MCF 10A (cell line): ENCODE measurements around the gene TMEM131L. TPM values are rescaled to one million over a fixed set of nuclear protein-coding genes. Genes with fewer than 3 reads are reported as not detected.

ENCODE experiments used
- BruUV-seq: library from RNA; stranded (reverse); fragments of 400-500 nt; replicated peaks from 2 replicates; lab custom pipeline; 2021; lab: Mats Ljungman, UMichigan
- CTCF ChIA-PET: fragments of 300-600 bp; sonication (Branson Sonifier 250); formaldehyde crosslinking; extraction: SDS; loops from one replicate; lab custom pipeline; 2021; ENCODE audit warnings: antibody characterized with exemption, inconsistent platforms; lab: Yijun Ruan, JAX
- POLR2A ChIA-PET: fragments of 300-600, 350-650 bp; sonication (Branson Sonifier 250); formaldehyde crosslinking; extraction: SDS; loops from one replicate; lab custom pipeline; 2020; ENCODE audit warnings: antibody characterized with exemption, inconsistent platforms; lab: Yijun Ruan, JAX
- DNase-seq: peaks from one replicate; pipeline ENCODE4 v3.0.0-alpha.2; 2018; ENCODE audit not compliant: unreplicated experiment
- H3K27ac Mint-ChIP-seq: one replicate; pipeline ENCODE4 v1.8.0; 2022; ENCODE audit warnings: mild to moderate bottlenecking, low read depth, mixed read lengths; ENCODE audit not compliant: unreplicated experiment
- H3K27me3 Mint-ChIP-seq: one replicate; pipeline ENCODE4 v1.8.0; 2022; ENCODE audit warnings: mixed read lengths; ENCODE audit not compliant: insufficient read depth, unreplicated experiment
- H3K36me3 Mint-ChIP-seq: one replicate; pipeline ENCODE4 v1.8.0; 2022; ENCODE audit warnings: mild to moderate bottlenecking, moderate library complexity, mixed read lengths; ENCODE audit not compliant: insufficient read depth, unreplicated experiment
- H3K4me1 Mint-ChIP-seq: one replicate; pipeline ENCODE4 v1.8.0; 2022; ENCODE audit warnings: mixed read lengths; ENCODE audit not compliant: insufficient read depth, unreplicated experiment
- H3K4me3 Mint-ChIP-seq: one replicate; pipeline ENCODE4 v1.8.0; 2022; ENCODE audit warnings: mild to moderate bottlenecking, moderate library complexity, mixed read lengths; ENCODE audit not compliant: unreplicated experiment
- H3K9me3 Mint-ChIP-seq: one replicate; pipeline ENCODE4 v1.8.0; 2022; ENCODE audit warnings: mixed read lengths; ENCODE audit not compliant: unreplicated experiment
- intact Hi-C: fragments of 100-400 bp; cut with micrococcal nuclease; formaldehyde crosslinking; loops from 2 replicates; pipeline ENCODE4 v1.14.1; 2022
- total RNA-seq: library from RNA; stranded (reverse); gene quantifications from 2 replicates; pipeline ENCODE4 v1.2.3, GENCODE V29; 2022
- TF ChIP-seq, protein P1 (sequence below): fragments of 200-600 bp; IDR thresholded peaks from one replicate; pipeline ENCODE4 v1.8.0; 2022; ENCODE audit warnings: antibody characterized with exemption, mild to moderate bottlenecking; ENCODE audit not compliant: unreplicated experiment

Gene TMEM131L
- total RNA-seq, 1 experiment from 2014 or later, result 10.1 TPM

DNA sequence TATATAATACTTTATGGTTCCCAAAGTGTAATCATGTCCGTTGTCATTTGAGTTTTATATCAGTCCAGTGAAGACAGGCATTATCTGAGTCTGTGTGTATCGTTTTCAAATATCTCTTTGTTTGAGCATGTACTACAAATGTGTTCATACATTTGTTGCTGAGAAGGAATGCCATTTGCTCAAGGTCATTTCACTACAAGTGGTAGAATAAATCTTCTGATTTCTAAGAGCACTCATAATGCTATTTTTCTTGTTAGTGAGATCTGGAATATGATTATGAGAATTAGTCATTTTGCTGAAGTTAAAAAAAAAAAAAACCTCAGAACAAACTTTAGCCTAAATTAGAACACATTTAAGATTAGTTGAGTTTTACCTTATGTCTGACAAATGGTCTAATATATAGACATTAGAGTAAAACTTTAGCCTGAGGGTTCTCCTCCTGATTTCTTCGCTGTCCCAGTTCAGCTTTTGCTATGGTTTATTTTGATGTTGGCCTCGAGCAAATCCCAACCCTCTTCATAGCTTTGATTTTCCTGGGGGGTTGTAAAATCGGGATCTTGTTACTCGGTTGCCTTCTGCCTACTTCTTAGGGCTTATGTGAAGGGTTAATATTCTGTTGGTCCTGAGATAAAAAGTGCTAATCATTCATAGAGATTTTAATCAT lies 87.1 kb downstream of the TMEM131L start:
- DNase-seq, result no peak
- no peak overlapping the region for H3K4me3 Mint-ChIP-seq
- no peak overlapping the region for H3K27ac Mint-ChIP-seq
- H3K9me3 Mint-ChIP-seq, result no peaks in the 10 kb centered on the region
- POLR2A ChIA-PET, result interaction anchor here (3.0 kb wide), 1 partner anchor 67 kb away, joined by 7 read pairs; no protein-coding TSS in a partner anchor
- TF ChIP-seq, protein P1, sequence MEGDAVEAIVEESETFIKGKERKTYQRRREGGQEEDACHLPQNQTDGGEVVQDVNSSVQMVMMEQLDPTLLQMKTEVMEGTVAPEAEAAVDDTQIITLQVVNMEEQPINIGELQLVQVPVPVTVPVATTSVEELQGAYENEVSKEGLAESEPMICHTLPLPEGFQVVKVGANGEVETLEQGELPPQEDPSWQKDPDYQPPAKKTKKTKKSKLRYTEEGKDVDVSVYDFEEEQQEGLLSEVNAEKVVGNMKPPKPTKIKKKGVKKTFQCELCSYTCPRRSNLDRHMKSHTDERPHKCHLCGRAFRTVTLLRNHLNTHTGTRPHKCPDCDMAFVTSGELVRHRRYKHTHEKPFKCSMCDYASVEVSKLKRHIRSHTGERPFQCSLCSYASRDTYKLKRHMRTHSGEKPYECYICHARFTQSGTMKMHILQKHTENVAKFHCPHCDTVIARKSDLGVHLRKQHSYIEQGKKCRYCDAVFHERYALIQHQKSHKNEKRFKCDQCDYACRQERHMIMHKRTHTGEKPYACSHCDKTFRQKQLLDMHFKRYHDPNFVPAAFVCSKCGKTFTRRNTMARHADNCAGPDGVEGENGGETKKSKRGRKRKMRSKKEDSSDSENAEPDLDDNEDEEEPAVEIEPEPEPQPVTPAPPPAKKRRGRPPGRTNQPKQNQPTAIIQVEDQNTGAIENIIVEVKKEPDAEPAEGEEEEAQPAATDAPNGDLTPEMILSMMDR, result no peak
- H3K36me3 Mint-ChIP-seq, result peaks cover 7% of the 10 kb centered on the region
- H3K27me3 Mint-ChIP-seq, result no peaks in the 10 kb centered on the region
- intact Hi-C loops, result no loop called here
- CTCF ChIA-PET, result interaction anchor here (0.5 kb wide), 1 partner anchor 19 kb away, joined by 3 read pairs; no protein-coding TSS in a partner anchor
- peaks cover 9% of the 10 kb centered on the region for H3K4me1 Mint-ChIP-seq
- BruUV-seq, result no TSS peak

DNA sequence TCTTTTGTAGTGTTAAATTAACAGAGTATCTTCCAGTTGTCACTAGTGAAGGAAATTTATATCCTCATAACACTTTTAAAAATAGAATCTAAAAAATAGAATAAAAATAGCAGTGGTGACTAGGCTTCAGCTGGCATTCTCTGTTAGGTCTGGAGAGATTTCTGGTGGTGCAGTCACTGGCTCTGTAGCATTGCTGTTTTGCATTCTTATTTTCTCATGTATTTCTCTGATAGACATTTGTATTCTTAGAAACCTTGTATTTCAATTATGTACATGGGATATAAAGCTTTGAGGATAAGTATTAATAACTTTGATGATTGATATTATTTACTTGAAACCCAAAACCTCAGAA lies 87.6 kb downstream of the TMEM131L start:
- POLR2A ChIA-PET, result interaction anchor here (3.0 kb wide), 1 partner anchor 67 kb away, joined by 7 read pairs; no protein-coding TSS in a partner anchor
- TF ChIP-seq, protein P1, result no peak
- DNase-seq, result no peak
- BruUV-seq, result no TSS peak
- Mint-ChIP-seq H3K36me3 (peaks cover 7% of the 10 kb centered on the region), H3K27me3 (no peaks in the 10 kb centered on the region), H3K27ac (no peak overlapping the region), H3K4me3 (no peak overlapping the region), H3K9me3 (no peaks in the 10 kb centered on the region), H3K4me1 (peaks cover 9% of the 10 kb centered on the region)
- intact Hi-C loops, result no loop called here
- CTCF ChIA-PET, result interaction anchor here (0.5 kb wide), 1 partner anchor 19 kb away, joined by 3 read pairs; no protein-coding TSS in a partner anchor

DNA sequence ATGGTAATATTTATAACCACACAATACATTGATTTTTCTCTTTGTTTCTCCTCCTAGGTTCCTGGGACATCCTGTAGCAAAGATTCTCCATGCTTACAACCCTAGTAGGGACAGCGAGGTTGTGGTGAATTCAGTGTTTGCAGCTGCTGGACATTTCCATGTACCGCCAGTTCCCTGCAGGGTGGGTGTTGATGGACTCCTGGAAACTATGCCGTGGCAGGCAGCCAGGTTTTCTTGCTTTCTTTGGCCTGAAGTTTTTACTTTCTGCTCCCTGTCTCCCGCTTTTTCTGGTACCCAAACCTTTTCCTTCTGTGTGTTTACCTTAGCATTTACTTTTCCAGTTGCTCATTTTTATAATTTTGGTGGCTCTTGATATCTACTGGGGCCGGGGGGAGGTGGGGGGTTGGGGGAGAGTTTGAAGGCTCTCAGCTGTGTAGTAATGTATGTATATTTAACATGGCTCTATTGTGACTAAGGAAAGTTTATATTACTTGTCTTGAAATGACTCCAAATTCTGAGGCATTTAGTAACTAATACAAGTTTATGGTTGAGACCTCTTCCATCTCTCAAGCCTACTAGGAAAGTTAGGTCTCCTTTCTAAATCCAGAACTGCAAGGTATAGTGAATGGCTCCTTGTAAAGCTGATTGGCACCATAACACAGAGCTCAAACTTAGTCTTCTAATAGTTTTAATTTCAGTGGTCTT lies 89.7 kb downstream of the TMEM131L start:
- no peak overlapping the region for H3K4me3 Mint-ChIP-seq
- DNase-seq, result peak; percentile 67
- no peaks in the 10 kb centered on the region for H3K9me3 Mint-ChIP-seq
- H3K36me3 Mint-ChIP-seq, result peaks cover 11% of the 10 kb centered on the region
- POLR2A ChIA-PET, result interaction anchor here (1.4 kb wide), 1 partner anchor 12 kb away, joined by 4 read pairs; no protein-coding TSS in a partner anchor
- no peaks in the 10 kb centered on the region for H3K27me3 Mint-ChIP-seq
- no peak overlapping the region for H3K27ac Mint-ChIP-seq
- H3K4me1 Mint-ChIP-seq, result peaks cover 9% of the 10 kb centered on the region
- intact Hi-C loops, result no loop called here
- TF ChIP-seq, protein P1, result no peak
- CTCF ChIA-PET, result no interaction called here
- no TSS peak for BruUV-seq

DNA sequence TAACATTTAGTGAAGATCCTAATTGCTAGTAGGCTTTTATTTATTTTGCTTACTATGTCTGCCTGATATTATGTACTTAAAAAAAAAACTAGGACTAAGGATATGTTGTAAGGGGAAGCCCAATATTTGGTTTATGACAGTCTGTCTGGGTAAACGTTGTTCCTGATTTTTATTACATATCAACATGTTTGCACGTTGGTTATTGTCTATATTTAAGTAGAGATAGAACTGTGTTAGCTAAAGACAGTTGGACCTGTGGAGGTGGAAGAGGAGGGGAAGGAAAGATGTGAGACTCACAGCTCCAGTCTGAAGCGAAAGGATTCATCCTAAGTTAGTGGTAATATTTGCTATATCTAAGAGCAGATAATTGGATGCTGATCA lies 90.3 kb downstream of the TMEM131L start:
- TF ChIP-seq, protein P1, result no peak
- intact Hi-C loops, result no loop called here
- Mint-ChIP-seq H3K27me3 (no peaks in the 10 kb centered on the region), H3K27ac (no peak overlapping the region), H3K4me1 (peaks cover 9% of the 10 kb centered on the region), H3K4me3 (no peak overlapping the region), H3K36me3 (peaks cover 8% of the 10 kb centered on the region), H3K9me3 (no peaks in the 10 kb centered on the region)
- BruUV-seq, result no TSS peak
- CTCF ChIA-PET, result interaction anchor here (0.7 kb wide), 1 partner anchor 26 kb away, joined by 4 read pairs; no protein-coding TSS in a partner anchor
- POLR2A ChIA-PET, result no interaction called here
- DNase-seq, result no peak
